ENCODE results near the gene CEP112.

- TF ChIP-seq CTCF (optimal IDR thresholded peaks at IDR 0.05 in 1 of 3, IDR thresholded peaks at IDR 0.05 in 1 of 3, conservative IDR thresholded peaks at IDR 0.05 in 1 of 3; ENCODE audit: extremely low read depth in 1 of 3, insufficient read depth in 2 of 3, low read length in 3 of 3) (no peak), EZH2 (IDR thresholded peaks at IDR 0.05; ENCODE audit: low read length) (no peak)
Observed at GRCh38 chr17:65629234-65629690, 562.7 kb downstream of the CEP112 start.

Data from keratinocyte (primary cell).